GM23248 (cell line): Measurements from ENCODE around the gene MPP3.

Experiments used
- EZH2 ChIP-seq: fragments of 200-600 bp; sonication (generic); IDR thresholded peaks from 2 replicates; pipeline ENCODE4 v1.6.1; 2018; ENCODE audit warnings: antibody characterized with exemption, mild to moderate bottlenecking; ENCODE audit not compliant: insufficient read depth, poor library complexity, severe bottlenecking
- EZH2phosphoT487 ChIP-seq: fragments of 200-600 bp; sonication (generic); IDR thresholded peaks from 2 replicates; pipeline ENCODE4 v1.6.1; 2018; ENCODE audit warnings: antibody characterized with exemption, moderate library complexity, mild to moderate bottlenecking, low read depth; ENCODE audit not compliant: insufficient read depth

DNA sequence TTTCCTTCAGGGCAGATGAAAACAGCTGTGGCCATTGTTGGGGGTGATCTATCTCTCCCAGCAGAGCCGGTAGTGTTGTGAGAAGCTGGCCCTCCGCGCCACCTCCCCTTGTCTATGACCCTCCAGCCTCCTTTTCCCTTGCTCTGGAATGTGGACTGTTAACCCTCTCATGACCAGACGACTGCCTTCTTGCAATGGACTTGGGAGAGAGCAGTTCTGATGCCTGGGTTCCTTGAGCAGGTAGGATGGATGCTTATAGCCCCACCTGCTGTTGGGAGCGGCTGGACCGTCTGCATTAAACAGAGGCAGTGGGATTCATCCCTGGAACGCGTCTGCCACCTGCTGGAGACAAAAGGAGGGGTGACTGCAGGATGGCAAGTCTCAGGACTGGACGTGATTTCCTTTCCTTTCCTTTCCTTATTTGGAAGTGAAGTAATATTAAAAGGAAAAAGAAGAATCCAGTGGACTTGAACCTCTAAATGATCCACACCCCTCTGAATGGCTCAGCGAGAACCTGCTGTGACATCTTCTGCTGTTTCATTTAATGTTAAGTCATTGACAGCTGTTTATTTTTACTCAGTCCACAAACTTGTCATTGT is 72.6 kb downstream of the MPP3 start:
- TF ChIP-seq EZH2phosphoT487 (no peak), EZH2 (no peak)
